Body of pancreas (tissue), 4 donors: Measurements from ENCODE around the gene KIF19. TPM values are rescaled to one million over a fixed set of nuclear protein-coding genes. Genes with fewer than 3 reads are reported as not detected.

ENCODE experiments used
- ATAC-seq: fragments of 150-250 bp; one replicate; pipeline ENCODE4 v1.9.1; 2016
- DNase-seq, 4 donors: peaks; one replicate each; pipeline ENCODE4 v3.0.0-alpha.2; 2019
- H3K27ac ChIP-seq, 4 donors: fragments of 200-600 bp; sonication (generic); 1 replicate in 3 of 4; 2 replicates in 1 of 4; pipeline versions ENCODE4 v1.5.1 to v1.6.1; 2016 to 2019; ENCODE audit warnings: mild to moderate bottlenecking in 1 of 4, mixed read lengths in 1 of 4, moderate library complexity in 1 of 4
- H3K27me3 ChIP-seq, 2 donors: fragments of 200-600 bp; sonication (generic); one replicate each; pipeline ENCODE4 v1.6.0; 2016; ENCODE audit warnings: mild to moderate bottlenecking in 1 of 2
- H3K36me3 ChIP-seq, 2 donors: fragments of 200-600 bp; sonication (generic); replicated peaks in 1 of 2; 2 replicates each; pipeline ENCODE4 v1.5.1; 2016; ENCODE audit warnings: low read depth in 2 of 2; ENCODE audit not compliant: insufficient read depth in 1 of 2
- H3K4me1 ChIP-seq: fragments of 200-600 bp; sonication (generic); one replicate; pipeline ENCODE4 v1.6.0; 2016
- H3K4me3 ChIP-seq, 2 donors: fragments of 200-600 bp; sonication (generic); 1 replicate in 1 of 2; 2 replicates in 1 of 2; pipeline ENCODE4 v1.5.1; 2016 to 2019
- H3K9me3 ChIP-seq, 3 donors: fragments of 200-600 bp; sonication (generic); 1 replicate in 2 of 3; 2 replicates in 1 of 3; pipeline ENCODE4 v1.5.1; 2016
- CTCF ChIP-seq, 7 experiments: fragments of 450-650 bp in 4 of 7; fragments of 200-600 bp in 3 of 7; sonication (generic) in 3 of 7; IDR thresholded peaks; one replicate each; pipeline ENCODE4 v1.5.1; 2016 to 2019; ENCODE audit warnings: antibody characterized with exemption in 7 of 7
- POLR2A ChIP-seq, 3 donors: fragments of 450-650 bp; IDR thresholded peaks; one replicate each; pipeline ENCODE4 v1.6.1; 2016; ENCODE audit warnings: antibody characterized with exemption in 3 of 3, mild to moderate bottlenecking in 2 of 3
- WGBS, 2 donors: methylation state at CpG; one replicate each; pipeline ENCODE4 v1.1.5; 2017; 5-methylcytosine and 5-hydroxymethylcytosine counted together
- intact Hi-C: fragments of 100-400 bp; cut with DNase I; formaldehyde crosslinking; loops from one replicate; pipeline ENCODE4 v1.15.1; 2023
- total RNA-seq, 2 donors: library from RNA; depleted of rRNA; stranded (reverse); fragments of >200 nt; gene quantifications; one replicate each; pipeline ENCODE4 v1.1.0, GENCODE V29; 2016

The KIF19 gene
- total RNA-seq, 2 donors from 2014 or later, result 2.3 to 3.3 TPM

- Histone ChIP-seq H3K27ac (no peak overlapping the region), H3K4me3 (no peak overlapping the region), H3K9me3 (no peaks in the 10 kb centered on the region), H3K27me3 (peaks cover 0 to 6% of the 10 kb centered on the region in 2 donors), H3K36me3 (no peaks in the 10 kb centered on the region), H3K4me1 (peaks cover 15% of the 10 kb centered on the region)
- WGBS, 2 donors, result 72 to 73% methylated on average over 3 of the region's 3 CpGs
- DNase-seq (no peak), ATAC-seq (no peak)
- TF ChIP-seq POLR2A (IDR thresholded peaks at IDR 0.05) (no peak), CTCF (IDR thresholded peaks at IDR 0.05) (no peak)
- intact Hi-C loops, result no loop called here
These were observed 3.4 kb downstream of the KIF19 start for GRCh38 chr17:74329378-74329777.

- no peaks in the 10 kb centered on the region for H3K9me3 ChIP-seq
- no peaks in the 10 kb centered on the region for H3K36me3 ChIP-seq
- ATAC-seq (no peak), DNase-seq (peak in 1 of 4 donors; percentile 18)
- peaks cover 13% of the 10 kb centered on the region for H3K4me1 ChIP-seq
- WGBS, 2 donors, result 22 to 62% methylated on average over 6 to 8 of the region's 8 CpGs
- peaks cover 0 to 6% of the 10 kb centered on the region in 2 donors for H3K27me3 ChIP-seq
- intact Hi-C loops, result no loop called here
- TF ChIP-seq POLR2A (IDR thresholded peaks at IDR 0.05) (no peak), CTCF (IDR thresholded peaks at IDR 0.05) (no peak)
- no peak overlapping the region for H3K27ac ChIP-seq
- no peak overlapping the region for H3K4me3 ChIP-seq
These were observed 4.4 kb downstream of the KIF19 start for GRCh38 chr17:74330446-74330845.

- no peak overlapping the region for H3K4me3 ChIP-seq
- WGBS, 2 donors, result 72 to 88% methylated on average over 4 to 7 of the region's 7 CpGs
- intact Hi-C loops, result no loop called here
- H3K27me3 ChIP-seq, result no peaks in the 10 kb centered on the region
- TF ChIP-seq POLR2A (IDR thresholded peaks at IDR 0.05), result no peak
- no peak for TF ChIP-seq CTCF (IDR thresholded peaks at IDR 0.05)
- no peak for ATAC-seq
- no peaks in the 10 kb centered on the region for H3K9me3 ChIP-seq
- H3K4me1 ChIP-seq, result no peaks in the 10 kb centered on the region
- no peaks in the 10 kb centered on the region for H3K36me3 ChIP-seq
- no peak for DNase-seq
- no peak overlapping the region for H3K27ac ChIP-seq
These were observed 6.1 kb downstream of the KIF19 start for GRCh38 chr17:74332017-74332650.

- intact Hi-C loops, result no loop called here
- Histone ChIP-seq H3K9me3 (no peaks in the 10 kb centered on the region), H3K36me3 (no peaks in the 10 kb centered on the region), H3K4me1 (no peaks in the 10 kb centered on the region), H3K27me3 (no peaks in the 10 kb centered on the region), H3K4me3 (no peak overlapping the region), H3K27ac (no peak overlapping the region)
- no peak for ATAC-seq
- WGBS, 2 donors, result 48 to 52% methylated on average over 10 to 11 of the region's 11 CpGs
- no peak for DNase-seq
- TF ChIP-seq POLR2A (IDR thresholded peaks at IDR 0.05), result no peak
- no peak for TF ChIP-seq CTCF (IDR thresholded peaks at IDR 0.05)
These were observed 6.8 kb downstream of the KIF19 start for GRCh38 chr17:74332763-74333283.
